NCI-H2196 treated with DMSO at 0.1 percent for 48 hours (cell line): ENCODE results near the gene CHAT.
A peak's percentile ranks its signal among the peaks of the same experiment; 100 is the strongest.
"Not testable (repeated sequence)": the region's sequence is repeated elsewhere in the genome, so short reads cannot be mapped to it uniquely, and the experiment has no call there.

Source experiments
- DNase-seq: peaks from one replicate; lab custom pipeline; 2025; ENCODE audit not compliant: unreplicated experiment; lab: John Stamatoyannopoulos, UW

Gene CHAT

DNA sequence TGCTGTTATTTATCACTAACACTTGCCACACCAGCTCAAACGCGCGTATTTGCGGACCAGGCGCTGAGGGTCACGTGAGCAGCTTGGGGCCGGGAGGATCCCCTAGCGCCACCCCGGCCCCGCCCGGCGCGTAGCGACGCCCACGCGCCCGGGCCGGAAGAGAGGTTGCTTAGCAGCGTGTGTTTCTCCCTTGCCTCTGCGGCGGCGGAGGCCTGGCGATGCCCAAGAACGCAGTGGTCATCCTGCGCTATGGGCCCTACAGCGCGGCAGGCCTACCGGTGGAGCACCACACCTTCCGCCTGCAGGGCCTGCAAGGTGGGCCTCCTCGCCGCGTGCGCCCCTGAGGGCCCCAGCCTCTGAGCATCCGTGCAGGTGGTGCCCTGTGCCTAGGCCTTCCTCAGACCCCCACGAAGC, 65.7 kb downstream of the CHAT start, which contains the start of gene C10orf53:
C10orf53 (plus strand) TSS at position 172 of the 414 bp plus-strand sequence; CDS start at position 219, 47 bp downstream.
- no peak for DNase-seq

DNA sequence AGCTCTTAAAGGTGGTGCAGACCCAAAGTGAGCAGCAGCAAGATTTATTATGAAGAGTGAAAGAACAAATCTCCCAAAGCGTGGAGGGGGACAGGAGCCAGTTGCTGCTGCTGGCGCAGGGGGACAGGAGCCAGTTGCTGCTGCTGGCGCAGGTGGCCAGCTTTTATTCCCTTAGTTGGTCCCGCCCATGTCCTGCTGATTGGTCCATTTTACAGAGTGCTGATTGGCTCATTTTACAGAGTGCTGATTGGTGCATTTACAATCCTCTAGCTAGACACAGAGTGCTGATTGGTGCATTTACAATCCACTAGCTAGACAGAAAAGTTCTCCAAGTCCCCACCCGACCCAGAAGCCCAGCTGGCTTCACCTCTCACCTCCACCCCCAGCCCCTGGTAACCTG, 68.6 kb downstream of the CHAT start:
- DNase-seq = not testable (repeated sequence)

DNA sequence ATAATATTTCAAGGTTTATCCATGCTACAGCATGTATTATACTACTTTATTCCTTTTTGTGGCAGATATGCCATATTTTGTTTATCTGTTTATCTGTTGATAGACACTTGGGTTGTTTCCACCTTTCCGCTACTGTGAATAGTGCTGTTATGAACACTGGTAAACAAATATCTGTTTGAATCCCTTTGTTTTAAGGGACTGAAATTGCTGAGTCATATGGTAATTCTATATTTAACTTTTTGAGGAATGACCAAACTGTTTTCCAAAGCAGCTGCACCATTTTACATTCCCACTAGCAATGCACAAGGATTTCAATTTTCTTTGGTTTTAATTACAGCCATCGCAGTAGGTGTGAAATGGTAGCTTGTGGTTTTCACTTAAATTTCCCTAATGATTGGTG, 69.0 kb downstream of the CHAT start:
- DNase-seq = no peak

DNA sequence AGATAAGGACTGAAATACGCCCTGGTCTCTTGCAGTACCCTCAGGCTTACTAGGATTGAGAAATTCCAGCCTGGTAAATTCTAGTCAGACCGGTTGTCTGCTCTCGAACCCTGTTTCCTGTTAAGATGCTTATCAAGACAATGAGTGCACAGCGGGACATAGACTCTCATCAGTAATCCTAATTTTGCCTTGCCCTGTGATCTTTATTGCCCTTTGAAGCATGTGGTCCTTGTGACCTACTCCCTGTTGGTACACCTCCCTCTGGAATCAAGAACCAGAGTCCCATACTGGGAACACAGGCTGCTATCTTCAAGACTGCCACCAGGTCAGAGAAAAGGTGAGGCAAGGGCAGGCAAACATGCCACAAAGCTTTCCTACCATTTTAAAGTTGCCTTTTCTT, 72.8 kb downstream of the CHAT start:
- no peak for DNase-seq

DNA sequence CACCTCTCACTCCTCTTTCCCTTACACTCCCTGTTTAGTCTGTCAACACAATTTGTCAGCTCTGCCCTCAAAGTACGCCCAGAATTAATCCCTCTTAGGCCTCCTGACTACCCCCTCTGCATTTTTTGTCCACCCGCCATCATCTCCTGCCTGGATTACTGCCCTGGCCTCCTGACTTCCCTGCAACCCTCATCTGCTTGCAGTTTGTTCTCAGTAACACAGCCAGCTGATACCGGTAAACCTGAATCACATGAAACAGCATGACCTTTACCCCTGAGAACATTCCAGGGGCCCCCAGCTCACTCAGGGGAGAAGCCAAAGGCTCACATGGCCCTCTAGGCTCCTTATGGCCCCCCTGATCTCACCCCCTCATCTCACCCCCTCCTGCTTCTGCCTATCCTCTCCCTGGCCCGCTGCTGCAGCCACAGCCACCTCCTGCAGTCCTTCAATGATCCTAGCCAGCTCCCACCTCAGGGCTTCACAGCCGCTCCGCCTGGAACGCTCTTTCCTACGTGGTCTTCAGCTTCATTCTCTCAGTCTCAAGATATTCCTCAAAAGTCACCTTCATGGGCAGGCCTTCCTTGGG, 74.5 kb downstream of the CHAT start:
- DNase-seq = no peak

DNA sequence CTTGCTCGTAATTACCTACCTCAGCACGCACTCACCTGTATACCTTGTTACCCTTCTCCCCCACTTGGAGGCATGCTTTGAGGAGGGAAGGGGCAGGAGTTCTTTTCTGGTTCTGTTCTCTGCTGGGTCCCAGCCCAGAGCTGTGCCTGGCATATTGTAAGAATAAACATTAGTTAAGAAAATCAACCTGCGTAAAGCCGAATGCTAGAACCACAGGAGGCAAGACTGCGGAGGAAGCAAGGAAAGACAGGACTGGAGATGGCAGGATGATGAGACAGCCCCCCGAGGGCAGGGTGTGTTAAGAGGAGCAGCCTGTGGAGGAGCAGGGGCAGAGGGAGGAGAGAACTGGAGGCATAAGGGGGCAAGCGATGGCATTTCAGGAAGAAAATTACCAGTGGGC, 75.1 kb downstream of the CHAT start:
- no peak for DNase-seq

DNA sequence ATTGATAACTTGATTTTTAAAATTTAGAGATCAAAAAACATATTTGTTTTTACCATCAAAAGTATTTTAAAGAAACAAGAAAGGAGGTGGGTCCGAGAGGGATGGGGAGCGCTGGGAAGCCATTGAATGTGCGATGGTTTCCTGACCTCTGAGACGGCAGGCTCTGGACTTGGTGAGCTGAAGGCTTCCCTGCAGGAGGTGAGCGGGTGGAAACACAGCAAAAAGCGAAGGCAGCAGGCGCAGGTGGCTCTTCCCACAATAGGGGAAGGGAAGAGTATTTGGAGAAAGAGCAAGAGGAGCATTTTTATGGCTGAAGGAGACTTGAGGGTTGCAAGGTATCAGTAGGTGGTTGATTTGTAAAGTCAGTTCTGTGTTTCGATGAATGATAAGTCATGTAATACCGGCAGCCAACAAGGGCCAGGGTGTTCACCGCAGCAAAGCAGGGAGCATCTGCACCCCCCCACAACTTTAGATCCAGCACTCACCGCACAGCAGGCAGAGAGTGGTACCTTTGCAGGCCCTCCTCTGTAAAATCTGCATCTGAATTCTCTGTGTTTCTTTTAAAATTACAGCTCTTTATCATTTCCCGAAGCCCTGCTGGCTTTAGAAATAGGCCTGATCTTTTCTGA, 76.2 kb downstream of the CHAT start:
- no peak for DNase-seq

DNA sequence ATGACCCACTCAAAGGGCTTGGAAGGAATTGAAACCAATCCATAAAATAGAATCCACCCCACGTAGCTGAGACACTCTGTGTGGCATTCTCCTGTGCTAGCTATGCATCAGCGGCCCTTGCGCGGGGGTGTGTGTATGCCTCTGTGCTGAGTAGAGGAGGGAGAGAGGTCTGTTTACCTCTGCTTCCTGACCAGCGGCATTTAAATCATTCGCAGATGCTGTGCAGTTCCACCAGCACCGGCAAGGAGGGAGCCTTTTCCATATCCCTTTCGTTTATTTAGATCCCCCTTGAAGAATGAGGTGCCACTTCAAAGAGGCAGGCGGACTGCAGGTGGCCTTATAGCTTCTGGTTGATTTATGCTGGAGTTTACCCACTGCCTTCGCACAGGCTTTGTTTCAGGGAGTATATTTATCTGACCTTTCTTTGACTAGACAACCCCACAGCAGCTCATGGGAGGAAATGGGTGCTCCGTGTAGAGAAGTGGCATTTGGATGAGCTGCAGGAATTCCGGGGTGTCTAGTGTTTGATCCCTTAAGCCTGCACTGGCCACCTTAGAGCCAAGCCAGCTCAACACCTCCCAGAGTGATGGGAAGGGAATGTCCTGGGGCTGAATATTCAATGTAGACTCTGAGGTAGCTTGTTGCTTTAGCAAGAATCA, 77.0 kb downstream of the CHAT start:
- no peak for DNase-seq

DNA sequence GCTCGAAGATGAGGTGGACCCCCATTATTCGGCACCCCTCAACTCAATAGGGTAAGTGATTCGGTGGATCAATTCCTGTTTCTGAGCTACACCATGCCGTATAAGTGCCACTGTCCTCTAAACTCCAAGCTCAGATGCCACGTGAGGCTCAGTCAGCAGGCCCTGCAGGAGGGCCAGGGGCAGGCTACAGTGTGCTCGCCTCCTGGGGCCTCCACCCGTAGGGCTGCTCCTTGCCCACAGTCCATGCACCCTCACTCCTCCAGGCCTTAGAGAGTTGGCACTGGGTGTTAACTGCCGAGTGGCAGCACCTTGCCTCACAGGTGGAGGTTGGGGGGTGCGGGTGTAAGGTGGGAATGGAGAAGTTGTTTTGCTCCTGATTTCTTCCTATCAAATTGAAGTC, 77.8 kb downstream of the CHAT start:
- DNase-seq = no peak

DNA sequence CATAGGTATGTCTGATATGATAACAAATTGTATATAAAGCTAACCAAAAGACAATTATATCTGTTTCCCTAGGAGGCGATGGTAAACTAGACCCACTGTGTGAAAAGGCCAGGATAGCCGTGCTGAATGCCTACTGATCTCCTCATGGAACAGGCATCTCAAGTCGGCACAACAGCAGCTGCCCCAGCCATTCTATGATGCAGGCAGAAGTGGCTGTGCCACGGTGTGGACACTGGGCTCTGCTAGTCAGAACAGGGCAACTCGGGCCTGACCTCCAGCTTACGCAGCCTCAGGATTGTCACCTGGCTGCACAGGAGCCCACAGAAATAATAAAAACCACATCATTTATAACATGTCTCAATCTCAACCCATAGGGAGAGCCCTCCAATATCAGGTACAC, 80.6 kb downstream of the CHAT start:
- DNase-seq = no peak

DNA sequence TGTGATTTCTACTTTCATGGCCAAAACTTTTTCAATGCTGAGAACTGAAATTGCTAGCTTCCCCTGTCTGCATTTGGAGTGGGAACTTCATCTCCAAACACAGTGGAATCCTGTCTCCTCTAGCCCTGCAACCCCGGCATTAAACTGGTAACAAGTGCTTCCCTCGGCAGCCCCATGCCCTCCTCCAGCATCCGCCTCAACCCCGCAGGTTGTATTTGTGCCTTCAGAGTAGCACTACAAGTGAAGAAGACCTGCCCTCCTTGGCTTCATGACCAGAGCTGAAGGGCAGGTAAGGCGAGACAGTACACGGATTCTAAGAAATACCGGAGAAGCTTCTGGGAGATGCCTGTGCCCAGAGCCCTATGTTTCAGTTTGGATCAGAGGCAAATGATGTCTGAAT, 82.5 kb downstream of the CHAT start:
- no peak for DNase-seq

DNA sequence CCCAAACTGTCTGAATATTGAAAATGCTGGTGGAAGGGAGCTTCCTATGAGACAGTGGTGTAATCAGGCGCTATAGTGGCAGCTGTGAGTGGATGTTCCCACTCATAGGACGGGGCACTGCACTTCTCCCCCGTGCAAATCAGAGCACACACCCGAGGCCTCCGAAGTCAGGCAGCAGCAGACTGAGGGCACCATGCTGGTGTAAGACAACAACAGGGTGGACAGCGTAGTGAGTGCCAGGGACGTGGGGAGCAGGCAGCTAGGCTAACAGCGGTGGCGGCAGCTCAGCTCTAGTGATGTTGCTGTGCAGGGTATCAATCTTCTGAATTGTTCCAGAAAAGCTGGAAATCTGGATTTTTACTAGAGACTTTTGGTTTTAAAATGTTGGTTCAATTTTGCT, 84.8 kb downstream of the CHAT start:
- DNase-seq = no peak

DNA sequence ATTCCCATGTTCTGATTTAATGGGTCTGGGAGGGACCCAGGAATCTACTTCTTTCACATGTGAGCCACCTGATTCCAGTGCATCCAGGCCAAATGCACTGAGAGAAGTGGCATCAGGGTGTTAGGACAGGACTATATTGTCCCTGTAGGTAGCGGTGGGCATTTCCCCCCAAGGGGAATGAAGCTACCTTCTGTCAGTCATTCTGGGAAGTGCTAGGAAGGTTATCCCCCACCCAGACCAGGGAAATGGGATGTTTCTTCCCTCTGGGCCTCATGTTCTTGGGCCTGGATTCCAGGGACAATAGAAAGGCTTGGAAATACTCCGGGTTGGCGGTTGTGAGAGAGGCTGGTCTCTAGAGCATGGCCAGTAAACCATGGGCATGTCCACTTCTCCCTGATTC, 86.4 kb downstream of the CHAT start:
- DNase-seq = no peak

DNA sequence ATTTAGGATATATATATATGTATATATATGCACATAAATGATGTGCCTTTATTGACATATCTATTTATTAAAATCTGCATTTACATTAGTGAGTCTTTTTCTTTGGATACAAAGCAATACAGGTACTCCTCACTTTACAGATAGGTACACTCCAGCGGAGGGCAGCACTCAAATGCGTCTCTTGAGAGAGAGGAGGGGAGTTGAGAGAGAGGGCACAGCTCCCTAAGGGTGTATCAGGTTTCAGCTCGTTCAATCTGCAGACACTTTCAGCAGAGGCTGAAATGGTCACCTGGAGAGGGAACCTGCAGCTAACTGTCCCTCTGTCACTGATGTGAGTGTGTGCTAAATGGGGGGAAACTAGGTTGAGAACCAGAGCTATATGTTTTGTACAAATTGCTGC, 87.2 kb downstream of the CHAT start:
- DNase-seq = peak; percentile 12

DNA sequence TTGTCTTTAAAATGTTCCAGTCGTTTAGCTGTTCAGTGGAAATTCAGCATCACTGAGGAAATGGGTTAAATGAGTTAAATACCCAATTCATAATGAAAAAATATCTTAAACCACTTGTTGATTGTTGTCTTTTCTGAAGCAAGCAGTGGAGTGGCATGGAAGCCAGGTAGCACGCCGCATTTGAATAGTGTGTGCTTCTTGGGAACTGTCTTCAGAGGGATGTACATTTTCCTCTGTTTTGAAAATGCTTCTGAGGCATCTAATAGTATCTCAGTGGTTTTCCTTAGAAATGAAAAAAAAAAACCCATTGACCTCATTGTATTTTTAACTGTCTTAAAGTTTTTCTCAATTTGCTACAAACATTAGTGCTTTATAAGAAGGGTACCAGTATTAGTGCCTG, 93.7 kb downstream of the CHAT start:
- DNase-seq = no peak

DNA sequence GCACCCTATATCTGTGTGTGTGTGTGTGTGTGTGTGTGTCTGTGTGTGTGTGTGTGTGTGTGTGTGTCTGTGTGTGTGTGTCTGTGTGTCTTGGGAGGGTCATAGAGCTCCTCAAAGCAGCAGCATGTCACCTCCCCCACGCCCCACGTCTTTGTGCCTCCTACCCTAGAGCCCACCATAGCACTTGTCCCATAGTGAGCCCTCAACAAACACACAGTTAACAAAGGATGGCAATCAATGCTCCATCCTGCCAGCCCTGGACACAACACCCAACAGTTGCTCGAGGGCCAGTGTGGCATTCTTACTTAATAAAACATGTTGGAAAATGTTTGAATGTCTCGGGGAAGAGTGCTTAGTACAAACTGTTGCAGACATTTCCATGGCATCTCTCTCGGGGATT, 96.1 kb downstream of the CHAT start:
- no peak for DNase-seq

DNA sequence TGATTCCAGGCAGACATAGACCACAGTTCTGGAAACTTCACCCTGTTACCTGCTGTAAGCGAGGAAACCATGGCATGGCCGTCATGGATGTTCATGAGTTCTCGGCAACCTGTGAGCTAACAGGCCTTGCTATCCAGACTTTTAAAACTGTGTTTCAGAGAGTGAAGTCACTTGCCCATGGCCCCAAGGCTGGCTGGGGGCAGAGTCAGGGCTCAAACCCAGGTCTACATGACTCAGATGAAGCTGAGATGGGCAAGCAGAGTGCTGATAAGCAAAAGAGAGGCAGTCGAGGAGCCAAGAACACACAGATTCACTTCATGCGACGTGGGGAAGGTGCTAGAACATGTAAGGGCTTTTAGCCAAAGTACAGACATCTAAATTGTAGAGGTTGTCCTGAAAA, 97.1 kb downstream of the CHAT start:
- DNase-seq = no peak

DNA sequence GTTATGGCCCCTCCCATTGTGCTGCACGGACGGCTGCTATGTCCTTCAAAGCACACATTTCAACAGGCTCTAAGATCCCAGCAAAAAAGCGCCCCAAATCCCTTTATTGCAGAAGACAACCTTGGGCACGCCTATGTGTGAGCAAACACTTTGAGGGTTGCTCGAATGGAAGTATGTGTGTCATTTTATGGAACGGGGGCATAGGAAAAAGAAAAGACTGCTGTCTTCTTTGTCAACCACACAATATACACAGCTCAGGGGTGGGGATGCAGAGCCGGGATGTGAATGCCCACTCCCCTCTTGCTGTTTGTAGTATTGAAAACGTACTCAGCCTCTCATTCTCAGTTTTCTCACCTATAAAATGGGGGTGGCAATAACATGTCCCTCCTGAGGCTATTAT, 97.6 kb downstream of the CHAT start:
- DNase-seq = no peak

DNA sequence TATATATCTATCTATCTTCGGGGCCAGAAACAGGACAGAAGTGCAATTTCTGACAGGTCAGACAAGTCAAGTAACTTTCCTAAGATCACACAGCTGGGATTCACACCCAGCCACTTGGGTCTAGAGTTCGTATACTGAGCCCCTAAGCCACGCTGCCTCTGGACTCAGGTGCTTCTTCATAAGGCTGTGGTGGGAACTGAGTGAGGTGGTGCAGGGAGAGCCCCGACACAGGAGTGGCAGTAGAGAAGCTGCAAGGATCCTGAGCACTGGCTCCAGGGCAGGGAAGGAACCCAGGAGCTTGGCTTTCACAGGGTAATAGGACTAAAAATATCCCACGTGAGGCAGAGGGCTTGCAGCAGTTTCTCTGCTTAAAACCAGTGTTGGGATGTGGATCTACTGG, 99.4 kb downstream of the CHAT start:
- DNase-seq = no peak
